PC-3 (cell line): Measurements from ENCODE around the gene IFI27L1. TPM values are rescaled to one million over a fixed set of nuclear protein-coding genes. Genes with fewer than 3 reads are reported as not detected.

Source experiments
- ATAC-seq: fragments of 200-7000 bp; cut with Tn5 transposase; 2 replicates; pipeline ENCODE4 v1.9.1; 2020; ENCODE audit warnings: mild to moderate bottlenecking, moderate library complexity
- BruUV-seq: library from RNA; stranded (reverse); fragments of 400-500 nt; replicated peaks from 2 replicates; lab custom pipeline; 2021; lab: Mats Ljungman, UMichigan
- CTCF ChIA-PET: fragments of 300-600 bp; sonication (Branson Sonifier 250); formaldehyde crosslinking; loops from one replicate; lab custom pipeline; 2022; ENCODE audit warnings: antibody characterized with exemption; lab: Charles Lee
- POLR2A ChIA-PET: fragments of 300-600 bp; sonication (Branson Sonifier 250); formaldehyde crosslinking; loops from one replicate; lab custom pipeline; 2022; ENCODE audit warnings: antibody characterized with exemption; ENCODE audit not compliant: unreplicated experiment; lab: Charles Lee
- DNase-seq: peaks from one replicate; pipeline ENCODE4 v3.0.0-alpha.2; 2015
- H2AFZ ChIP-seq: fragments of 300-600 bp; sonication (generic); 2 replicates; pipeline ENCODE4 v1.6.0; 2016; ENCODE audit warnings: antibody characterized with exemption, low read length
- H3F3A ChIP-seq: fragments of 300-600 bp; sonication (generic); one replicate; pipeline ENCODE4 v1.6.0; 2017; ENCODE audit warnings: antibody characterized with exemption, low read length, control low read depth, mild to moderate bottlenecking; ENCODE audit not compliant: unreplicated experiment
- H3K27ac ChIP-seq: fragments of 300-600 bp; sonication (generic); 2 replicates; pipeline ENCODE4 v1.5.1; 2016; ENCODE audit warnings: mild to moderate bottlenecking, low read length
- H3K27me3 ChIP-seq: fragments of 300-600 bp; sonication (generic); 2 replicates; pipeline ENCODE4 v1.6.1; 2016; ENCODE audit warnings: low read length, mixed read lengths
- H3K36me3 ChIP-seq: fragments of 300-600 bp; sonication (generic); 2 replicates; pipeline ENCODE4 v1.6.1; 2016; ENCODE audit warnings: low read depth, mixed run types, low read length, mixed read lengths
- H3K4me1 ChIP-seq: fragments of 300-600 bp; sonication (generic); 2 replicates; pipeline ENCODE4 v1.5.1; 2016; ENCODE audit warnings: low read length; ENCODE audit not compliant: insufficient read depth
- H3K4me2 ChIP-seq: fragments of 300-600 bp; sonication (generic); 2 replicates; pipeline ENCODE4 v1.6.0; 2016; ENCODE audit warnings: low read length
- H3K4me3 ChIP-seq: fragments of 300-600 bp; sonication (generic); 2 replicates; pipeline ENCODE4 v1.5.1; 2016; ENCODE audit warnings: mild to moderate bottlenecking, low read length, mixed read lengths
- H3K79me2 ChIP-seq: fragments of 300-600 bp; sonication (generic); 2 replicates; pipeline ENCODE4 v1.6.1; 2017; ENCODE audit warnings: low read length, mixed read lengths
- H3K9ac ChIP-seq: fragments of 300-600 bp; sonication (generic); 2 replicates; pipeline ENCODE4 v1.6.0; 2016; ENCODE audit warnings: mild to moderate bottlenecking, low read length
- H3K9me2 ChIP-seq: fragments of 300-600 bp; sonication (generic); replicated peaks from 2 replicates; pipeline ENCODE4 v1.6.1; 2016; ENCODE audit warnings: mixed run types, low read length, mixed read lengths
- H3K9me3 ChIP-seq: fragments of 300-600 bp; sonication (generic); 2 replicates; pipeline ENCODE4 v1.6.1; 2016; ENCODE audit warnings: low read length, mixed read lengths
- H4K20me1 ChIP-seq: fragments of 300-600 bp; sonication (generic); 2 replicates; pipeline ENCODE4 v1.6.1; 2016; ENCODE audit warnings: low read length, mixed read lengths
- CTCF ChIP-seq: fragments of 300-600 bp; sonication (generic); conservative IDR thresholded peaks from 2 replicates; pipeline ENCODE4 v1.5.1; 2017; ENCODE audit warnings: antibody characterized with exemption, low read depth, mild to moderate bottlenecking, low read length
- EZH2 ChIP-seq: fragments of 300-600 bp; sonication (generic); IDR thresholded peaks from one replicate; pipeline ENCODE4 v1.6.1; 2017; ENCODE audit warnings: antibody characterized with exemption, mild to moderate bottlenecking, low read length; ENCODE audit not compliant: unreplicated experiment
- EZH2phosphoT487 ChIP-seq: fragments of 300-600 bp; sonication (generic); IDR thresholded peaks from 2 replicates; pipeline ENCODE4 v1.6.1; 2018; ENCODE audit warnings: mild to moderate bottlenecking, antibody characterized with exemption, low read length, borderline replicate concordance
- intact Hi-C: fragments of 100-400 bp; cut with micrococcal nuclease; formaldehyde crosslinking; loops from 2 replicates; pipeline ENCODE4 v1.9.0; 2023
- total RNA-seq: library from RNA; depleted of rRNA; stranded (reverse); fragments of >200 nt; gene quantifications from 2 replicates; pipeline ENCODE4 v1.2.3, GENCODE V29; 2014

The IFI27L1 gene
- total RNA-seq, 1 experiment from 2014 or later: 16.9 TPM

GRCh38 chr14:94040247-94040646 is 40.9 kb upstream of the IFI27L1 start:
- no peaks in the 10 kb centered on the region for H4K20me1 ChIP-seq
- DNase-seq: no peak
- no peak overlapping the region for H2AFZ ChIP-seq
- no peak overlapping the region for H3K4me3 ChIP-seq
- no peaks in the 10 kb centered on the region for H3K4me1 ChIP-seq
- no peaks in the 10 kb centered on the region for H3K9me3 ChIP-seq
- H3K4me2 ChIP-seq: no peak overlapping the region
- H3K27ac ChIP-seq: no peak overlapping the region
- no TSS peak for BruUV-seq
- no peak overlapping the region for H3K9ac ChIP-seq
- H3K9me2 ChIP-seq: no peaks in the 10 kb centered on the region
- ChIA-PET CTCF (no interaction called here), POLR2A (no interaction called here)
- no peaks in the 10 kb centered on the region for H3F3A ChIP-seq
- intact Hi-C loops: no loop called here
- H3K27me3 ChIP-seq: no peaks in the 10 kb centered on the region
- H3K36me3 ChIP-seq: peaks cover 11% of the 10 kb centered on the region; the same call in 1 of the 2 replicates
- ATAC-seq: no peak
- TF ChIP-seq EZH2 (no peak), EZH2phosphoT487 (no peak), CTCF (no peak)
- no peaks in the 10 kb centered on the region for H3K79me2 ChIP-seq

- Histone ChIP-seq H4K20me1 (no peaks in the 10 kb centered on the region), H3K4me2 (no peak overlapping the region), H3K4me1 (no peaks in the 10 kb centered on the region), H3K9ac (no peak overlapping the region), H3F3A (no peaks in the 10 kb centered on the region), H3K36me3 (peaks cover 16% of the 10 kb centered on the region; the same call in 1 of the 2 replicates), H3K27me3 (no peaks in the 10 kb centered on the region), H3K79me2 (no peaks in the 10 kb centered on the region), H3K4me3 (no peak overlapping the region), H2AFZ (no peak overlapping the region), H3K27ac (no peak overlapping the region), H3K9me2 (no peaks in the 10 kb centered on the region), H3K9me3 (no peaks in the 10 kb centered on the region)
- intact Hi-C loops: no loop called here
- DNase-seq (no peak), ATAC-seq (no peak)
- no peak for TF ChIP-seq EZH2phosphoT487
- no peak for TF ChIP-seq CTCF
- no peak for TF ChIP-seq EZH2
- ChIA-PET CTCF (no interaction called here), POLR2A (no interaction called here)
- BruUV-seq: no TSS peak
These were observed 40.3 kb upstream of the IFI27L1 start for GRCh38 chr14:94040796-94041195.

GRCh38 chr14:94041551-94042346 is 39.4 kb upstream of the IFI27L1 start:
- intact Hi-C loops: no loop called here
- Histone ChIP-seq H3K4me1 (no peaks in the 10 kb centered on the region), H3K27ac (no peak overlapping the region), H3K9ac (no peak overlapping the region), H3K4me3 (no peak overlapping the region), H3K36me3 (peaks cover 25% of the 10 kb centered on the region; the same call in 1 of the 2 replicates), H3F3A (no peaks in the 10 kb centered on the region), H3K9me3 (no peaks in the 10 kb centered on the region), H3K9me2 (no peaks in the 10 kb centered on the region), H2AFZ (no peak overlapping the region), H4K20me1 (no peaks in the 10 kb centered on the region), H3K4me2 (no peak overlapping the region), H3K27me3 (no peaks in the 10 kb centered on the region), H3K79me2 (no peaks in the 10 kb centered on the region)
- TF ChIP-seq CTCF (no peak), EZH2 (no peak), EZH2phosphoT487 (no peak)
- DNase-seq: no peak
- ATAC-seq: peak; percentile 23; the same call in 1 of the 2 replicates
- ChIA-PET POLR2A (no interaction called here), CTCF (no interaction called here)
- no TSS peak for BruUV-seq
